Endothelial cell of umbilical vein (primary cell): ENCODE measurements around the gene CASP4.
A peak's percentile ranks its signal among the peaks of the same experiment; 100 is the strongest.

Experiments used
- CTCF ChIP-seq, 2 donors: IDR thresholded peaks; 1 replicate in 1 of 2; 2 replicates in 1 of 2; pipeline ENCODE4 v1.5.1; 2011; ENCODE audit warnings: low read length in 2 of 2, mild to moderate bottlenecking in 2 of 2, moderate library complexity in 2 of 2, control low read depth in 1 of 2, inconsistent platforms in 1 of 2, low read depth in 1 of 2; ENCODE audit not compliant: insufficient read depth in 1 of 2; ENCODE audit errors: extremely low read depth in 1 of 2
- EZH2 ChIP-seq: IDR thresholded peaks from 2 replicates; pipeline ENCODE4 v1.6.1; 2012; ENCODE audit warnings: borderline replicate concordance, low read depth, mild to moderate bottlenecking, moderate library complexity, low read length, inconsistent platforms; ENCODE audit not compliant: severe bottlenecking
- FOS ChIP-seq: IDR thresholded peaks from 2 replicates; pipeline ENCODE4 v1.6.1; 2011; ENCODE audit warnings: mild to moderate bottlenecking, low read length, moderate library complexity, borderline replicate concordance; ENCODE audit not compliant: insufficient read depth
- GATA2 ChIP-seq: IDR thresholded peaks from 2 replicates; pipeline ENCODE4 v1.7.0; 2011; ENCODE audit warnings: low read depth, mild to moderate bottlenecking, moderate library complexity, mixed read lengths, low read length; ENCODE audit not compliant: insufficient read length, insufficient read depth
- JUN ChIP-seq: IDR thresholded peaks from 2 replicates; pipeline ENCODE4 v1.6.1; 2011; ENCODE audit warnings: borderline replicate concordance, low read depth; ENCODE audit not compliant: insufficient read length, insufficient read depth
- MAX ChIP-seq: IDR thresholded peaks from 2 replicates; pipeline ENCODE4 v1.6.1; 2011; ENCODE audit not compliant: insufficient read depth, insufficient read length
- MYC ChIP-seq: IDR thresholded peaks from one replicate; pipeline ENCODE4 v1.6.1; 2011; ENCODE audit warnings: mild to moderate bottlenecking, low read depth, low read length
- POLR2A ChIP-seq: IDR thresholded peaks from 2 replicates; pipeline ENCODE4 v1.6.1; 2012; ENCODE audit warnings: low read depth, mild to moderate bottlenecking, control low read depth, low read length
- POLR2AphosphoS5 ChIP-seq: IDR thresholded peaks from 2 replicates; pipeline ENCODE4 v1.6.1; 2012; ENCODE audit warnings: low read depth, mild to moderate bottlenecking, control low read depth, low read length, moderate library complexity; ENCODE audit not compliant: insufficient read depth

- TF ChIP-seq POLR2A (no peak), CTCF (IDR thresholded peaks at IDR 0.05; ENCODE audit: extremely low read depth in 1 of 2, insufficient read depth in 1 of 2, low read depth in 1 of 2, low read length in 2 of 2) (no peak), EZH2 (no peak), JUN (peak; percentile 74), POLR2AphosphoS5 (no peak), MAX (no peak), GATA2 (no peak), MYC (no peak), FOS (no peak)
Observed at GRCh38 chr11:104918113-104918824, 50.1 kb downstream of the CASP4 start.
